ENCODE results near the gene HCN2.
A peak's percentile ranks its signal among the peaks of the same experiment; 100 is the strongest.

HCN2 gene

GRCh38 chr19:571566-571974 is 18.1 kb upstream of the HCN2 start:
- peak; percentile 37 for DNase-seq (ENCODE audit: low spot score)

DNA sequence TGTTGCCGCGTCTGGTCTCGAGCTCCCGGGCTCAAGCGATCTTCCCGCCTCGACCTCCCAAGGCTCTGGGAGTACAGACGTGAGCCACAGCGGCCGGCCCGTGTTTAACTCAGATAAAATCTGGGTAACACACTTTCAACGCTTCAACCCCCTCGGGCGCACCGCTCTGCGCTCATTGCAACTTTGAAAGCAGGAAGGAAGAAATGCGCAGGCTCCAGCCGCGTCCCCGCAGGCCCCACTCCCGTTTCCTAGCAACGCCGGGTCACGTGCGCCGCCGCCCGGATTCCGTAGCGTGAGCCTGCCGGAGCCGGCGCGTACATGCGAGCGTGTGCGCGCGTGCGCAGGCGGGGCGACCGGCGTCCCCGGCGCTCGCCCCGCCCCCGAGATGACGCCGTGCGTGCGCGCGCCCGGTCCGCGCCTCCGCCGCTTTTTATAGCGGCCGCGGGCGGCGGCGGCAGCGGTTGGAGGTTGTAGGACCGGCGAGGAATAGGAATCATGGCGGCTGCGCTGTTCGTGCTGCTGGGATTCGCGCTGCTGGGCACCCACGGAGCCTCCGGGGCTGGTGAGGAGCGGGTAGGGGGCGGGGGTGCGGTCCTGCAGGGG is 17.4 kb upstream of the HCN2 start, which contains the start of gene BSG:
TSS of gene BSG (plus strand) at position 457 of the 603 bp plus-strand sequence. CDS start at position 496, 39 bp downstream.
- peak; percentile 100 for DNase-seq (ENCODE audit: low spot score)

DNA sequence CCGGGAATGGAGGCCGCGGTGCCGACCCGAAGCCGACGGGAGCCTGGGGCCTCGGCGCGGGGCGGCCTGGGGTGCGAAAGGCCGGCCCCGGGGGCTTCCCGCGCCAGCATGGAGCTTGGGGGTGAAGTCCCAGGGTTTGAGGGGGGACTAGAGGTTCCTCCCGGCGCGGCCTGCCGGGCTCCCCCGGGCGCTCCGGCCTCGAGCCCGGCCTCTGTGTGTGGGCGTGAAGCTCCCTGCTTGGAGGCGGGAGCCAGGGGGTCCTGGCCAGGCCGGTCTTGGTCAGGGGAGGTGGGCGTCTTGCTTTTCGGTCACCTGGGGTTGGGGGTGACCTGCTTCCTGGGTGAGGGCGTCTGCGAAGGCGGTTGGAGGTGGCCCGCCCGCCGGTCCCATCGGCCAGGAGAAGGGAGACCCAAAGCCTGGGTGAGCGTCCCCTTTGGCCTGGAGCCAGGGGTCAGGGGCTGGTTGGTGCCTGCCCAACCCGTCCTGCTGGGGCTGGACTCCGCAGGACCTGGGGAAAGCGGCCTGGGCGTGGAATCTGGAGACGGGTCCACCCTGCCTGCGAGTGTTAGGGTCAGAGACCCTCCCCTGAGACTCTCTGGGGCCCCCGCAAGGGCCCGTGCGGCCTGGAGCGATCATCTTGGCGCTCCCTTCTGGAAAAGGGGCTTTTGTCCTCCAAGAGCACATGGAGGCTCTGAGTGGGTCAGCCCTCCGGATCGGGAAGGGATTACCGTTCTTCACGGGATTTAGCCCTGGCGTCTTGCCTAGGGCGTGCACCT is 16.8 kb upstream of the HCN2 start:
- DNase-seq (ENCODE audit: low spot score), result peak; percentile 71

- DNase-seq (ENCODE audit: low spot score), result no peak
Observed at GRCh38 chr19:573519-573825, 16.2 kb upstream of the HCN2 start.

DNA sequence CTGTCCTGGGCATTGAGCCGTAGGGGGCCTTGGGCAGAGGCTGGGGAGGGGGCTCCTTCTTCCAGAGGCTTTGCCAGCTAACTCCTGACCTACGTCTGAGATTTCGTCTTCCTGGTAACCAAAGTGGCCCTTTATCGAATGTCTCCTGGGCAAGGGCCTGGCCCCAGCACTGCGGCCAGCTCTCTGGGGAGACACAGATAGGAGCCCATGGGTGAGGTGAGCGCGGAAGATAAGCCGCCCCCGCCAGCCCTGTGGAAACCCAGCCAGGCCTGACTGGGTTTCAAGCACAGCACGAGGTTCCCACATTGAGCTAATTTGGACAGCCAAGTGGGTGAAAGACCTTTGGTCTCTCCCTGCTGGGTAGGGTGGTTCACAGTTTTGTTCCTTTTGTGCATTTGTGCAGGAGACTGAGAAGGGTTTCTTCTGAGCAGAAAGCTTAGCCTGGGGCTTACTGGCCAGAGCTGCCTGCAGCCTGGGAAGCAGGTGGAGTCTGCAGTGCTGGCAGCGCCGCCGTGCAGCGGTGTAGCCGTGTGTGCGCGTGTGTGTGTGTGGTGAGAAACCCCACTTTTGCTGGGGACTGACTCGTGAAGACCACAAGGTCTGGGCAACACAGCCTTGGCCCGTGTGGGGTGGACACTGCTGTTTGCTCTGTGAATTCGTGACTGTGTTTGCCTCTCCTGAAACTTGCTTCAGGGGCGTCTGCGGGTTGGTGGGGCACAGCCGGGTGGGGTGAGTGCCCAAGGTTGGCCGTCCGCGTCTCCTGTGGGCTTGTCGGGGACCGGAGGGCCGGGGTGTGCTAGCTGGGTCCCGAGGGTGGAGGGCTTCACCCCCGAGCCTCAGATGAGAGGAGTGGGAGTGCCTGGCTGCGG is 14.8 kb upstream of the HCN2 start:
- DNase-seq (ENCODE audit: low spot score), result no peak

- peak; percentile 55 for DNase-seq (ENCODE audit: low spot score)
Observed at GRCh38 chr19:575527-576506, 13.9 kb upstream of the HCN2 start.

GRCh38 chr19:576768-577438 is 12.8 kb upstream of the HCN2 start:
- no peak for DNase-seq (ENCODE audit: low spot score)

DNA sequence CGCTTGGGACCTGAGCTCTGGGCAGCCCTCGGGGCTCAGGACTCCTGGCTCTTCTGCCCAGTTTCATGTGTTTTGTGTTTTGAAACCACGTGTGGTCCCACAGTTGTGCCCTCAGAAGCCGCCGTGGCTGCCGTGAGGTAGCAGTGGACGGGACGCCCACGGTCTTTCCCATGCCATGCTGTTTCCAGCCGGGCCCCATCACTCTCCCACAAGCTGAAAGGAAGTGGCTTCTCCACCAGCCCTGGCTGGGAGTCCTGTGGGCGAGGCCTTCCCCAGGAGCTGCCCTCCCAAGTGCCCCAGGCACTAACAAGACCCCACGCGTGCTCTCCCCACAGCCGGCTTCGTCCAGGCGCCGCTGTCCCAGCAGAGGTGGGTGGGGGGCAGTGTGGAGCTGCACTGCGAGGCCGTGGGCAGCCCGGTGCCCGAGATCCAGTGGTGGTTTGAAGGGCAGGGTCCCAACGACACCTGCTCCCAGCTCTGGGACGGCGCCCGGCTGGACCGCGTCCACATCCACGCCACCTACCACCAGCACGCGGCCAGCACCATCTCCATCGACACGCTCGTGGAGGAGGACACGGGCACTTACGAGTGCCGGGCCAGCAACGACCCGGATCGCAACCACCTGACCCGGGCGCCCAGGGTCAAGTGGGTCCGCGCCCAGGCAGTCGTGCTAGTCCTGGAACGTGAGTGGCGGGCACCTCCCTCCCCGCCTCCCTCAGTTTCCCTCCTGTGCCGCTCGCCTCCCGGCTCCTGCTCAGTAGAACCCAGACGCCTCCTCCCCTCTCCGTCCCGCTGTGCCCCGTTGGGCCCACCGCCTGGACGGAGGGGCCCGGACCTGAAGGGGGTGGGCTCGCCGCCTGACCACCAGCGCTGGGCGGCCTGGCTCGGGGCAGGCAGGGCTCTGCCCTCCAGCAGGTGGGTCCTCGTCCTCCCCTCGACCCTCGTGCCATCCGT is 12.0 kb upstream of the HCN2 start:
- no peak for DNase-seq (ENCODE audit: low spot score)

DNA sequence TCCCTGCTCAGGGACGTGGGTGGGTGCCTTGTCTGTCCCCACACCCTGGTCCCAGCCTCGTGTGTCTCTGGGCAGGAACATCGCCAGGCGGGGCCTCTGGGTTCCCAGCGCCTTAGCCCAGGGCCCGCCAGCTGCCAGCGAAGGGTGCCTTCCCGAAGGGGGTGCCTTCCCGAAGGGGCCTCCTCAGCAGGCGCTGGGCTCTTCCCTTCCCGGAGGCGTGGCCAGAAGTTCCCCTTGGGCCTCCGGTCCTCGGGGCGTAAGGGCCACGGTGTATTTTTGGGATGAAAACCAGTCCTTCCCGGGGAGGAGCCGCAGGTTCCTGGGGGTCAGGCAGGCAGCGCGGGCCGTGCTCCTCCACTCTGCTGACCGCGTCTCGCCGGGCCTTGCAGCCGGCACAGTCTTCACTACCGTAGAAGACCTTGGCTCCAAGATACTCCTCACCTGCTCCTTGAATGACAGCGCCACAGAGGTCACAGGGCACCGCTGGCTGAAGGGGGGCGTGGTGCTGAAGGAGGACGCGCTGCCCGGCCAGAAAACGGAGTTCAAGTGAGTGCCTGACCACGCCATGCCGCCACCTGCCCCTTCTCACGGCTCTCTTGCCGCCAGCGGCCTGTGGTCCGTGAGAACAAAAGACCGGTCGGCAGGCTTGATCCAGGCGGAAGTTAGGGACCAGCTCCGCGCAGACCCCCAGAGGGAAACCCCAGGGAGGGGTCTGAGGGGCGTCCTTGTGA is 10.4 kb upstream of the HCN2 start:
- no peak for DNase-seq (ENCODE audit: low spot score)

- DNase-seq (ENCODE audit: low spot score), result no peak
Observed at GRCh38 chr19:579842-580155, 9.9 kb upstream of the HCN2 start.

GRCh38 chr19:580274-580835 is 9.3 kb upstream of the HCN2 start:
- DNase-seq (ENCODE audit: low spot score), result no peak

GRCh38 chr19:581399-582111 is 8.1 kb upstream of the HCN2 start:
- DNase-seq (ENCODE audit: low spot score), result no peak

DNA sequence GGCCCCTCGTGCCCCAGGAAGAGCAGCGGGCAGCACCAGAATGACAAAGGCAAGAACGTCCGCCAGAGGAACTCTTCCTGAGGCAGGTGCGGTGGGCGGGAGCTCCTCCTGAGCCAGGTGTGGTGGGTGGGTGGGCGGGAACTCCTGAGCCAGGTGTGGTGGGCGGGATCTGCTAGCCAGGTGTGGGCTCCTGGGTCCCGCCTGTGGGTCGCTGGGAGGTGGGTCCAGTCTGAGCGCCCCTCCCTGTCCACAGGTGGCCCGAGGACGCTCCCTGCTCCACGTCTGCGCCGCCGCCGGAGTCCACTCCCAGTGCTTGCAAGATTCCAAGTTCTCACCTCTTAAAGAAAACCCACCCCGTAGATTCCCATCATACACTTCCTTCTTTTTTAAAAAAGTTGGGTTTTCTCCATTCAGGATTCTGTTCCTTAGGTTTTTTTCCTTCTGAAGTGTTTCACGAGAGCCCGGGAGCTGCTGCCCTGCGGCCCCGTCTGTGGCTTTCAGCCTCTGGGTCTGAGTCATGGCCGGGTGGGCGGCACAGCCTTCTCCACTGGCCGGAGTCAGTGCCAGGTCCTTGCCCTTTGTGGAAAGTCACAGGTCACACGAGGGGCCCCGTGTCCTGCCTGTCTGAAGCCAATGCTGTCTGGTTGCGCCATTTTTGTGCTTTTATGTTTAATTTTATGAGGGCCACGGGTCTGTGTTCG is 7.0 kb upstream of the HCN2 start:
- peak; percentile 20 for DNase-seq (ENCODE audit: low spot score)

DNA sequence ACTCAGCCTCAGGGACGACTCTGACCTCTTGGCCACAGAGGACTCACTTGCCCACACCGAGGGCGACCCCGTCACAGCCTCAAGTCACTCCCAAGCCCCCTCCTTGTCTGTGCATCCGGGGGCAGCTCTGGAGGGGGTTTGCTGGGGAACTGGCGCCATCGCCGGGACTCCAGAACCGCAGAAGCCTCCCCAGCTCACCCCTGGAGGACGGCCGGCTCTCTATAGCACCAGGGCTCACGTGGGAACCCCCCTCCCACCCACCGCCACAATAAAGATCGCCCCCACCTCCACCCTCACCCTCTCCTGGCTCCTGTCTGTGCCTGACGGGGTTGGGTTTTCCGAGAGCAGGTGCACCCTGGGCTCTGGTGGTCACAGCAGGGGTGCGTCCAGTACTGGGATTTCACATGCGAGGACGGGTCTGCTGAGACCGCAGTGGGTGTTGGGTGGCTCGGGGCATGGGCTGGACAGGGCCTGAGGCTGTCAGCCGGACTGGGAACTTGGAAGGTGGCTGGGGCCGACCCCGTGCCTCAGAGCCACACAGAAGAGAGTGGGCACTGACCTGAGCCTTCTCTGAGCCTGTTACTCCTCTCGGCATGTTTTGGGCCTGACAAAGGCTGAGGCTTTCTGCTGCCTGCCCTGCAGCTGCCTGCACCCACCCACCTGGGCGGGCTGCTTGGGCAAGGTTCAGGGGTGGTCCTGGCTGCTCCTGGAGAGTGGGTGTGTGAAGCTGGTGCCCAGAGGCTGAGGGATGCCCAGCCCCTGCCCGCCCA is 6.3 kb upstream of the HCN2 start:
- no peak for DNase-seq (ENCODE audit: low spot score)

GRCh38 chr19:583968-584239 is 5.8 kb upstream of the HCN2 start:
- DNase-seq (ENCODE audit: low spot score), result no peak

- peak; percentile 61 for DNase-seq (ENCODE audit: low spot score)
Observed at GRCh38 chr19:584240-585001, 5.3 kb upstream of the HCN2 start.

All from AG08395 (cell line).